HCT116 (cell line): ENCODE measurements around the gene BICD1.

Source experiments
- CEBPB ChIP-seq: IDR thresholded peaks from 2 replicates; pipeline ENCODE4 v1.6.1; 2012; ENCODE audit warnings: low read depth
- CTCF ChIP-seq, 3 experiments: fragments of 200-600 bp in 1 of 3; sonication (generic) in 1 of 3; IDR thresholded peaks in 2 of 3; conservative IDR thresholded peaks in 1 of 3; 2 replicates each; pipeline ENCODE4 v1.5.1; 2012 to 2017; ENCODE audit warnings: low read depth in 2 of 3, low read length in 2 of 3, antibody characterized with exemption in 1 of 3, borderline replicate concordance in 1 of 3, control low read depth in 1 of 3, mild to moderate bottlenecking in 1 of 3, mixed read lengths in 1 of 3, mixed run types in 1 of 3, moderate library complexity in 1 of 3; ENCODE audit not compliant: insufficient read depth in 1 of 3
- POLR2A ChIP-seq: IDR thresholded peaks from 2 replicates; pipeline ENCODE4 v1.7.0; 2011; ENCODE audit warnings: borderline replicate concordance; ENCODE audit not compliant: insufficient read depth, insufficient read length; ENCODE audit errors: extremely low read depth
- SP1 ChIP-seq: IDR thresholded peaks from 2 replicates; pipeline ENCODE4 v1.6.1; 2012; ENCODE audit warnings: low read depth
- ZBTB33 ChIP-seq: IDR thresholded peaks from 2 replicates; pipeline ENCODE4 v1.6.1; 2011; ENCODE audit warnings: mild to moderate bottlenecking, low read length, moderate library complexity; ENCODE audit not compliant: insufficient replicate concordance; ENCODE audit errors: extremely low read depth
- ZFX ChIP-seq: fragments of 450-650 bp; IDR thresholded peaks from 2 replicates; pipeline ENCODE4 v1.6.1; 2017
- ZNF274 ChIP-seq: fragments of 200-500 bp; sonication (Bioruptor generic); IDR thresholded peaks from 2 replicates; pipeline ENCODE4 v1.6.1; 2014; ENCODE audit warnings: mild to moderate bottlenecking, low read depth, low read length, inconsistent platforms

- TF ChIP-seq CTCF (IDR thresholded peaks at IDR 0.05 in 2 of 3, conservative IDR thresholded peaks at IDR 0.05 in 1 of 3; ENCODE audit: borderline replicate concordance in 1 of 3, insufficient read depth in 1 of 3, low read depth in 2 of 3, low read length in 2 of 3) (no peak), ZFX (no peak), CEBPB (peak; percentile 97), ZNF274 (no peak), ZBTB33 (no peak), POLR2A (no peak), SP1 (peak; percentile 95)
Measured at GRCh38 chr12:32115404-32116104, 8.9 kb downstream of the BICD1 start.
